H1 (cell line): ENCODE data around the gene MYO5B. TPM values are rescaled to one million over a fixed set of nuclear protein-coding genes. Genes with fewer than 3 reads are reported as not detected.

Experiments used
- CTCF ChIA-PET: fragments of 300-600 bp; sonication (Branson Sonifier 250); formaldehyde crosslinking; loops from one replicate; lab custom pipeline; 2021; ENCODE audit not compliant: partially characterized antibody; lab: Charles Lee
- POLR2A ChIA-PET: fragments of 300-600 bp; sonication (Branson Sonifier 250); formaldehyde crosslinking; loops from one replicate; lab custom pipeline; 2021; ENCODE audit warnings: inconsistent platforms; ENCODE audit not compliant: partially characterized antibody; lab: Charles Lee
- DNase-seq, 2 experiments: peaks; one replicate each; pipeline versions ENCODE4 v3.0.0 to v3.0.0-alpha.2; 2010 to 2022; ENCODE audit warnings: low spot score in 2 of 2, low read depth in 1 of 2, mixed read lengths in 1 of 2
- FAIRE-seq: peaks from 2 replicates; lab custom pipeline; 2011; peaks lifted over from hg19 to GRCh38; lab: Jason Lieb, UNC
- H2AFZ ChIP-seq: 2 replicates; pipeline ENCODE4 v1.8.1; 2012; ENCODE audit warnings: low read length, inconsistent platforms
- H2AK5ac ChIP-seq: 2 replicates; pipeline ENCODE4 v1.6.1; 2013; ENCODE audit warnings: low read depth, low read length
- H2BK120ac ChIP-seq: replicated peaks from 2 replicates; pipeline ENCODE3; 2013; ENCODE audit warnings: low read depth, low read length, inconsistent platforms
- H2BK12ac ChIP-seq: 2 replicates; pipeline ENCODE4 v1.6.1; 2013; ENCODE audit warnings: low read depth, low read length
- H2BK15ac ChIP-seq: 2 replicates; pipeline ENCODE4 v1.6.1; 2013; ENCODE audit warnings: low read length
- H2BK20ac ChIP-seq: 2 replicates; pipeline ENCODE4 v1.6.1; 2013; ENCODE audit warnings: low read length
- H2BK5ac ChIP-seq: 2 replicates; pipeline ENCODE4 v1.6.1; 2013; ENCODE audit warnings: low read depth, low read length
- H3K14ac ChIP-seq: 2 replicates; pipeline ENCODE4 v1.6.1; 2013; ENCODE audit warnings: inconsistent platforms; ENCODE audit not compliant: insufficient read length
- H3K18ac ChIP-seq: 2 replicates; pipeline ENCODE4 v1.6.1; 2013; ENCODE audit warnings: low read length; ENCODE audit errors: extremely low read depth
- H3K23ac ChIP-seq: 2 replicates; pipeline ENCODE4 v1.6.1; 2013; ENCODE audit warnings: inconsistent platforms; ENCODE audit not compliant: insufficient read length
- H3K23me2 ChIP-seq: 2 replicates; pipeline ENCODE4 v1.6.1; 2013; ENCODE audit warnings: low read depth, low read length
- H3K27ac ChIP-seq: 2 replicates; pipeline ENCODE4 v1.6.1; 2011; ENCODE audit warnings: low read depth, low read length, inconsistent platforms
- H3K27me3 ChIP-seq, 4 experiments: replicated peaks in 1 of 4; 1 replicate in 1 of 4; 2 replicates in 3 of 4; pipeline versions ENCODE4 v1.6.1 to v1.8.1; 2011 to 2013; ENCODE audit warnings: low read length in 3 of 4, mild to moderate bottlenecking in 3 of 4, inconsistent platforms in 2 of 4, mixed read lengths in 2 of 4, moderate library complexity in 1 of 4; ENCODE audit not compliant: control insufficient read depth in 3 of 4, insufficient read depth in 3 of 4; ENCODE audit errors: extremely low read depth in 1 of 4
- H3K36me3 ChIP-seq, 4 experiments: 2 replicates each; pipeline versions ENCODE4 v1.6.1 to v1.8.1; 2011 to 2013; ENCODE audit warnings: mild to moderate bottlenecking in 4 of 4, low read length in 3 of 4, moderate library complexity in 2 of 4, control low read depth in 1 of 4, inconsistent platforms in 1 of 4; ENCODE audit not compliant: insufficient read depth in 4 of 4, control insufficient read depth in 2 of 4
- H3K4ac ChIP-seq: replicated peaks from 2 replicates; pipeline ENCODE3; 2013; ENCODE audit warnings: low read length, low read depth, mixed read lengths, inconsistent platforms; ENCODE audit not compliant: insufficient read length
- H3K4me1 ChIP-seq, 4 experiments: replicated peaks in 1 of 4; 1 replicate in 1 of 4; 2 replicates in 3 of 4; pipeline versions ENCODE4 v1.6.1 to v1.8.1; 2011 to 2013; ENCODE audit warnings: low read length in 3 of 4, inconsistent platforms in 2 of 4, mixed read lengths in 1 of 4; ENCODE audit not compliant: insufficient read depth in 4 of 4, control insufficient read depth in 3 of 4
- H3K4me2 ChIP-seq, 2 experiments: 2 replicates each; pipeline versions ENCODE4 v1.6.1 to v1.8.1; 2011 to 2013; ENCODE audit warnings: low read depth in 2 of 2, low read length in 2 of 2, control low read depth in 1 of 2, inconsistent platforms in 1 of 2, mild to moderate bottlenecking in 1 of 2; ENCODE audit not compliant: insufficient read depth in 1 of 2
- H3K4me3 ChIP-seq, 4 experiments: fragments of 200-600, 300-600 bp in 1 of 4; sonication (generic), shearing (Covaris generic), sonication (Bioruptor Twin) in 1 of 4; 2 replicates each; pipeline versions ENCODE4 v1.5.1 to v1.8.1; 2011 to 2016; ENCODE audit warnings: low read length in 4 of 4, low read depth in 3 of 4, control low read depth in 2 of 4, inconsistent platforms in 2 of 4, mild to moderate bottlenecking in 2 of 4, mixed read lengths in 1 of 4, moderate library complexity in 1 of 4; ENCODE audit not compliant: insufficient read depth in 2 of 4; ENCODE audit errors: extremely low read depth in 1 of 4
- H3K56ac ChIP-seq: replicated peaks from 2 replicates; pipeline ENCODE3; 2013; ENCODE audit warnings: low read depth, mild to moderate bottlenecking, mixed read lengths, low read length, inconsistent platforms; ENCODE audit not compliant: insufficient read length
- H3K79me1 ChIP-seq: 2 replicates; pipeline ENCODE4 v1.6.1; 2013; ENCODE audit warnings: low read depth, low read length, control low read depth
- H3K79me2 ChIP-seq, 2 experiments: 2 replicates each; pipeline versions ENCODE4 v1.6.1 to v1.8.1; 2012 to 2013; ENCODE audit warnings: low read length in 2 of 2, mild to moderate bottlenecking in 2 of 2, inconsistent platforms in 1 of 2; ENCODE audit not compliant: insufficient read depth in 2 of 2, control insufficient read depth in 1 of 2
- H3K9ac ChIP-seq, 4 experiments: replicated peaks in 1 of 4; 1 replicate in 1 of 4; 2 replicates in 3 of 4; pipeline versions ENCODE4 v1.6.1 to v1.8.1; 2011 to 2013; ENCODE audit warnings: low read depth in 3 of 4, low read length in 3 of 4, control low read depth in 2 of 4, mild to moderate bottlenecking in 2 of 4, moderate library complexity in 2 of 4, inconsistent platforms in 1 of 4; ENCODE audit errors: extremely low read depth in 1 of 4
- H3K9me3 ChIP-seq, 2 experiments: 2 replicates each; pipeline versions ENCODE4 v1.6.1 to v1.8.1; 2012 to 2013; ENCODE audit warnings: mild to moderate bottlenecking in 2 of 2, moderate library complexity in 2 of 2, control low read depth in 1 of 2, inconsistent platforms in 1 of 2, low read depth in 1 of 2, low read length in 1 of 2, mixed read lengths in 1 of 2; ENCODE audit not compliant: insufficient read depth in 2 of 2
- H4K20me1 ChIP-seq, 2 experiments: replicated peaks in 1 of 2; 2 replicates each; pipeline versions ENCODE3 to v1.8.1; 2011 to 2013; ENCODE audit warnings: inconsistent platforms in 2 of 2, low read length in 2 of 2, mild to moderate bottlenecking in 1 of 2; ENCODE audit not compliant: insufficient read depth in 2 of 2, control insufficient read depth in 1 of 2
- H4K5ac ChIP-seq: 2 replicates; pipeline ENCODE4 v1.6.1; 2013; ENCODE audit warnings: low read length, low read depth, mixed read lengths, inconsistent platforms; ENCODE audit not compliant: insufficient read length
- H4K8ac ChIP-seq: 2 replicates; pipeline ENCODE4 v1.8.0; 2013; ENCODE audit warnings: mild to moderate bottlenecking, moderate library complexity, low read length, inconsistent platforms; ENCODE audit not compliant: insufficient read depth; ENCODE audit errors: extremely low read depth
- H4K91ac ChIP-seq: replicated peaks from 2 replicates; pipeline ENCODE3; 2013; ENCODE audit warnings: low read length, mixed read lengths, inconsistent platforms; ENCODE audit not compliant: insufficient read length
- BCL11A ChIP-seq, 2 experiments: IDR thresholded peaks; one replicate each; pipeline ENCODE4 v1.6.1; 2011; ENCODE audit warnings: low read depth in 2 of 2, low read length in 2 of 2, mild to moderate bottlenecking in 2 of 2
- CBX8 ChIP-seq: fragments of 300-800, 300-1000 bp; sonication (generic); IDR thresholded peaks from 2 replicates; pipeline ENCODE4 v1.7.1; 2016; ENCODE audit warnings: low read depth, low read length, borderline replicate concordance
- SUZ12 ChIP-seq: fragments of 200-600 bp; sonication (generic); IDR thresholded peaks from 2 replicates; pipeline ENCODE4 v1.6.1; 2012; ENCODE audit warnings: mild to moderate bottlenecking, inconsistent platforms, low read length, moderate library complexity, mixed read lengths
- TAF1 ChIP-seq: IDR thresholded peaks from 2 replicates; pipeline ENCODE4 v1.6.1; 2011; ENCODE audit warnings: mild to moderate bottlenecking, low read depth, low read length
- WGBS, 2 experiments: shearing (Covaris generic) in 1 of 2; methylation state at CpG; one replicate each; pipeline versions ENCODE4 v1.1.6 to v1.1.7; 2013 to 2015; ENCODE audit warnings: low lambda C conversion rate in 2 of 2, mixed read lengths in 2 of 2, inconsistent platforms in 1 of 2, low coverage in 1 of 2, missing lambda C conversion rate in 1 of 2; ENCODE audit not compliant: insufficient replicate concordance in 2 of 2, insufficient coverage in 1 of 2, insufficient read length in 1 of 2; ENCODE audit errors: extremely low coverage in 1 of 2, missing lambda C conversion rate in 1 of 2; 5-methylcytosine and 5-hydroxymethylcytosine counted together
- polyA plus RNA-seq, 7 experiments: library from polyadenylated mRNA; depleted of rRNA in 3 of 7; stranded (reverse) in 5 of 7; unstranded in 2 of 7; fragments of >200 nt in 5 of 7; fragments of 200-250 nt in 2 of 7; gene quantifications; 1 replicate in 5 of 7; 2 replicates in 1 of 7; 4 replicates in 1 of 7; pipeline versions ENCODE4 v1.2.1 to v1.2.3, GENCODE V29; 2011 to 2013; ENCODE audit warnings: missing spikeins in 2 of 7, mixed read lengths in 2 of 7
- total RNA-seq: library from RNA; stranded (reverse); fragmentation: NEBNext Ultra II Directional; extraction: Animal tissue kit (Norgen Biotek cat#: 25700); gene quantifications from 2 replicates; pipeline ENCODE4 v1.2.1, GENCODE V29; 2021

Gene MYO5B
- total and polyA plus RNA-seq, 2 of the 8 experiments (the other 6 are each of a cell fraction or from before 2014, with no cell fraction given) = 6.4 to 7.7 TPM

DNA sequence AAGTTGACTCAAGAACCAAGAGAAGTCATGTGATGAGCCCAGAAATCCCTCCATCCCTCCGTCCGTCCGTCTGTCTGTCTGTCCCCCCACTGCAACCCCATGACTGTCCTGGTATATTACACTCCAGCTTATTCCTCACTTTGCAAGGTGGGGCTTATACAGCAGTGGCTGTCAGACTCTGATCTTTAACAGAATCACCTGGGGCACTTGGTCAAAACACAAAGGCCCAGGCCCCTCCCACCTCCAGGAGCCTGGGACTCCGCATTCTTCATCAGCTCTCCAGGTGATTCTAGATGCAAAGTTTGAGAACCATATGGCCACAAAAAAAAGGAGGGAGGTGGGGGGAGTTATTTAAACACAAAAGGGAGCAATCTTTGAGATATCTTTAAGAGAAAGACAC, 61.4 kb downstream of the MYO5B start:
- FAIRE-seq (no peak), DNase-seq (no peak)
- Histone ChIP-seq H3K4me1 (peaks cover 3 to 9% (median 4%) of the 10 kb centered on the region in 4 experiments), H2AK5ac (no peak overlapping the region), H3K4me3 (no peak overlapping the region), H2BK120ac (no peak overlapping the region), H3K23ac (no peak overlapping the region), H3K27ac (no peak overlapping the region), H3K36me3 (no peaks in the 10 kb centered on the region), H3K56ac (no peak overlapping the region), H3K9me3 (no peaks in the 10 kb centered on the region), H3K14ac (no peak overlapping the region), H3K27me3 (no peaks in the 10 kb centered on the region), H3K18ac (no peak overlapping the region), H3K79me1 (no peaks in the 10 kb centered on the region), H4K5ac (no peak overlapping the region), H4K91ac (no peak overlapping the region), H4K20me1 (no peaks in the 10 kb centered on the region), H2BK20ac (no peak overlapping the region), H3K4me2 (no peak overlapping the region), H2AFZ (no peak overlapping the region), H3K4ac (no peak overlapping the region), H3K9ac (no peak overlapping the region), H2BK15ac (no peak overlapping the region), H3K23me2 (no peaks in the 10 kb centered on the region), H2BK12ac (no peak overlapping the region), H3K79me2 (no peaks in the 10 kb centered on the region), H4K8ac (no peak overlapping the region), H2BK5ac (no peak overlapping the region)
- CTCF ChIA-PET = interaction anchor here (0.9 kb wide), 1 partner anchor 55 kb away, joined by 3 read pairs; no protein-coding TSS in a partner anchor
- 92% methylated on average over 4 of the region's 4 CpGs; no CpG with 5 or more reads in 1 of the 2 experiments for WGBS, 2 experiments
- no peak for TF ChIP-seq CBX8
- TF ChIP-seq BCL11A (IDR thresholded peaks at IDR 0.05; ENCODE audit: low read depth in 2 of 2, low read length in 2 of 2) = no peak
- TF ChIP-seq TAF1 = no peak
- no peak for TF ChIP-seq SUZ12
- POLR2A ChIA-PET = no interaction called here
